ENCODE data around the gene BIRC7. TPM values are rescaled to one million over a fixed set of nuclear protein-coding genes. Genes with fewer than 3 reads are reported as not detected.
"Not testable (repeated sequence)": the region's sequence is repeated elsewhere in the genome, so short reads cannot be mapped to it uniquely, and the experiment has no call there.

The BIRC7 gene
- total RNA-seq, 1 donor from 2014 or later = not detected

DNA sequence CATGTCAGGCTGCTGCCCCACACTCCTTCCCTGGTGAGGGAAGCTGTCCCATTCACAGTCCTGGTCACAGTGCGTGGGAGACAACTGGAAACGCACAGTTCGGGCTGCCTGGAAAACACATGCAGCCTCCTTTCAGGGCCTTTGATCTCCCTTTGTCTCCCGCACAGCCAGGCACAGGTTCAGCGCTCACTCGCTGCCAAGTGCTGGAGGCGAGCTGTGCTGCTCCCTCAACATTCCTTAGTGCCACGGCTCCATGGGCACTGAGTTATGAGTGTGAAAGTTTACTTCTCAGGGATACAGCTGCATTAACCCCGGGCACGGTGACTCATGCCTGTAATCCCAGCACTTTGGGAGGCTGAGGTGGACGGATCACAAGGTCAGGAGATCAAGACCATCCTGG lies 28.8 kb upstream of the BIRC7 start:
- intact Hi-C loops (cut with micrococcal nuclease) = no loop called here

DNA sequence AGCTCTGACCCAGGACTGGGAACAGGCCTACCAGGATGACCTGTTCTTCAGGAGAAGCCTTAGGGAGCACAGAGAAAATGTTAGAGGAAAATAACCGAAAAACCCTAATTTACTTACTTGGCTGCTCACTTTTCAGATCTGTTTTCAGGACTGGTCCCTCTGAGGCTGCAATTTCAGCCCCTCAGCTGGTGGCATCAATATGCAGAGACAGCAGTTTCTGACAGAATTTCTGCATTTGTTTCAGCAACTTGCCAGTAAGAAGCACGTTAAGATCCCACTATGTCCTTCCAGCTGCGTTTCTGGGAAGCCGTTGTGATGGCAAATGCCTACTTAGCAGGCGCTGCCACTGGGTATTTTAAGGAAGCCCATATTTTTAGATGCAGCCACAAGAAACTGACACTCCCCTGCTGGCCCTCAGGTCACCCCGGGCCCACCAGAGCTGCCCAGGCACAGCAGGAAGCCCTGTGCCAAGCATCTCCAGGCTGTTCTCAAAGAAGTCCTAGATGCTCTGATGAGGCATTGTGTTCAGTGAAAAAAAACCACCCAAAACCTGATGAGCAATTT lies 27.3 kb upstream of the BIRC7 start:
- intact Hi-C loops (cut with micrococcal nuclease) = no loop called here

DNA sequence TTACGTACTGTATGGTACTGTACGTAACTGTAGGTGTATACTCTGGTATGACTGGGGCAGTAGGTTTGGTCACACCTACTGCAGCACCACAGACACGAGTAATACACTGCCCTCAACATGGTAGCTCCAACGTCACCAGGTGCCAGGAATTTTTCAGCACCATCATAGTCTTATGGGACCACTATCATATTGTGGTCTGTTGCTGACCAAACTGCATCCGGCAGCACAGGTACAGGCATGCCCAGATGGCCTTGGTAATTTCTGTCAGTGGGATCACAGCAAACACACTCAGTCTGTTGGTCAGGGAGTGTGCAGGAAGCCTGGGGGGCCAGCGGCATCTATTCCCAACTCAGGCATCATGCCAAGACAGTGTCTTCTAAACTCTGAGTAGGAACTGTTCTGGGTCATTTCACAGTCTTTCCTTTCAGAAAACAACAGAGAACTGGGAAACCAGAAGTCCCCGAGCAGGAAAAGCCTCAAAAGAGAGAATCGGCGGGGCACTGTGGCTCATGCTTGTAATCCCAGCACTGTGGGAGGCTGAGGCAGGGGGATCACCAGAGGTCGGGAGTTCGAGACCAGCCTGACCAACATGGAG lies 25.6 kb upstream of the BIRC7 start:
- intact Hi-C loops (cut with micrococcal nuclease) = no loop called here

DNA sequence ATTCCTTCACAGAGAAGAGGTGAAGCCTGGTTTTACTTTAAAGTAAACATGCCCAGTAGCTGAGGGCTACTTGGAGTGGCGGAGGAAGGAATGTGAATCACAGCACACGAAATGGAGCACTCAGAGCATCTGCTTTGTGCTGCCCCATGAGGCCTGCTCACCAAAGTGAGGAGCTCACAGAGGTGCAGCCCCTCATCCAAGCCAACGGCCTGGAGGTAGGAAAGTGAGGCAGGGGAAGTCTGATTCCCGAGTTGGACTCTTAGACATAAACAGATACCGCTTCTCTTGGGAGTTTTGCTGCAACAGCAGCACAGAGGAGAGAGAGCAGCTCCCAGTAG lies 23.3 kb upstream of the BIRC7 start:
- intact Hi-C loops (cut with micrococcal nuclease) = no loop called here

DNA sequence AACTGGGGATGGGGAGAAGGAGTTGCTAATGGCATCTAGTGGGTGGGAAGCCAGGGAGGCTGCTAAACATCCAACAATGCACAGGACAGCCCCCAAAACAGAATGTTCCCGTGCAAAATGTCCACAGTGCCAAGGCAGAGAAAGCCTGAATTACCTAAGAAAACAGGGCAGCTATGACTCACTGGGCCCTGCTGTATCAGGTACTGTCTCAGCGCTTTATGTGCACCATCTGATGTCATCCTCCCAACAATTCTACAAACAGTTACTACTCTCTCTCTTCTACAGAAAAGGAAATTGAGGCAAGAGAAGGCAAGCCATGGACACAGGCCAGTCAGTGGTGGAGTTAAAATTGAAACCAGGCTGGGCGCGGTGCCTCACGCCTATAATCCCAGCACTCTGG lies 22.9 kb upstream of the BIRC7 start:
- intact Hi-C loops (cut with micrococcal nuclease) = no loop called here

DNA sequence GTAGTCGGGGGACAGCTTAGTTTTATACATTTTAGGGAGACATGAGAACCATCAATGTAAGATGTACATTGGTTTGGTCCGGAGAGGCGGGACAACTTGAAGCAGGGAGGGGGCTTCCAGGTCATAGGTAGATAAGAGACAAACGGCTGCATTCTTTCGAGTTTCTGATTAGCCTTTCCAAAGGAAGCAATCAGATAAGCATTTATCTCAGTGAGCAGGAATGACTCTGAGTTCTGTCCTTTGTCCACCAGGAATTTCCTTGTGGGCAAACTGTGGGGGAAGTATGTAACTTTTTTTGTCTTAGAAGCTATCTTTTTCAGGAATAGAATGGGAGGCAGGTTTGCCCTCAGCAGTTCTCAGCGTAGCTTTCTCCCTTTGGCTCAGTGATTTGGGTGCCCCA lies 21.2 kb upstream of the BIRC7 start:
- intact Hi-C loops (cut with micrococcal nuclease) = no loop called here

DNA sequence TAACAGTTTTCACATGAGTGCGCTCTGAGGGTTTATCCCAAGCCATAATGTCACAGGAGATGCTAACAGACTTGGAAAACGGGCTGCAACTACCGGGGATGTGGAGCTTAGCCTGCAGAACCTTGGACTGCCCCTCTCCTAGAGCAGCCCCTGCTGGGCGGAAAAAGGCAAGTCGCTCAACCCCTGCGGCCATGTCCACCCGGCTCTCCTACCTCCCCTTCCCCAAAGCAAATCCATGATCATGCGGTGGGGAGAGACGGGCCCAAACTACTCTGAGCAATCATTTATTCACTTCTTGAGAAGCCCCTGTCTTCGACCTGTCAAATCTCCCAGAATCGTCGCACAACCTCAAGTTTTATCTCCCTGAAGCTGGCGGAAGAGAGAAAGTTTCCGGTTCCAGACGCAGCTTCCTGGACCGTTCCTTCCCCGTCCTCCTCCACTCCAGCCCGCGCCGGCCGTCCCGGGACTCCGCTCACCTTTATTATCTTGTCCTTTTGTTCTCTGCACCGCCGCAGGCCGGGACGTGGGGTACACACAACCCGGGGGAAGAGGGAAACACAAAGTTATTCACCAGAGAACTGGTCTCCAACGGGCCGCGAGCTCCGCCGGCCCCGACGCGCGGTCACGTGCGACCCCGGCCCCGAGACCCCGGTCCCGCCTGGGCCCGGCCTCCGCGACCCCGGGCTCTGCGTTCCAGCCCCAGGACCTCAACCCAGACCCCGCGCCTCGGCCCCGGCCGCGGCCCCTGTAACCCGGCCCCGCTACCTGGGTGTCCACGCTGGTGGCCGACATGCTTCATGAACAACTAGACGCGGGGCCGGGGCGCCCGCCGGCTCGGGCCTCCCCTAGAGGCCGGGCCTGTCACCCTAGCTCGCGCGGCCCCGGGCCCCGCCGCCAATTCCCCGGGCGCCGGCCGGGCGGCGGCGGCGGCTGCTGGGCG lies 20.3 kb upstream of the BIRC7 start:
- intact Hi-C loops (cut with micrococcal nuclease) = loop anchor here (1.0 to 5.0 kb wide), 2 partner anchors 57 to 808 kb away; partner anchors contain the start of genes ARFGAP1 and CABLES2

DNA sequence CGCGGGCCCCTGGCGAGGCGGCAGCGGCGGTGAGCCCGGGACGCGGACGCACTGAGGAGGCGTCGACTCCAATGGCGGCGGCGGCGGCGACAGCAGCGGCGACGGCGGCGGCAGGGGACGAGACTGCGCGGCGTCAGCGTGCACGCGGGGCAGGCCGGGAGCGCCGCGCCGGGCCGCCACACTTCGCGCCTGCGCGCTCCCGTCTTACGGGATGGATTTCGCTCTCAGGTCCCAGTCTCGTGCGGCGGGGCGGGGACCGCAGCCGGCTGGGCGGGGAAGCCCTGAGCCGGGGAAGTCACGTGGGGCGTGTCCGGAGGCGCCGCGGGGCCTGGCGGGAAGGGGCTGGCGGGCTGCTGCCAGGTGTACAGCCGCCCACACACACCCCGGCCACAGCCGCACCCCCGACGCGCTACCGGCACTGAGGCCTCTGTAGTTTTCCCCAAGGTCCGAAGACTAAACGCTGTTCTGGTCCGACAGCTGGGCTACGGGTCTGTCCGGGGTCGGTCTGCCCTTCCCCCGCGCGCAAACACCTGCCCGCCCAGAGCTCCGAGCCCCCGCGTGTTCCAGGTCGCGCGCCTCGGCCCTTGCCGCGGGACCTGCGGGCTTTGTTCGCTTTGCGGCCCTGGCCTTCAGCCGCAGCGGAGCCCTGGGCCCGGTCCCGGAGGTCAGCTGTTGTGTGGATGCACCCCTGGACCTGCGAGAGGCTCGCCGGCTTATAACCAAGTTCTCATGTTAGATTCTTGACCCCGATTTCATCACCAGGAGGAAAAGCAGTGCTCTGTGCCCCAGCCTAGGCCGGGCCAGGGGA lies 19.5 kb upstream of the BIRC7 start, which contains the start of gene YTHDF1:
YTHDF1 (minus strand) TSS at position 91 of the 808 bp plus-strand sequence. CDS start 239 bp downstream, outside the sequence.
- intact Hi-C loops (cut with micrococcal nuclease) = loop anchor here (1.0 to 5.0 kb wide), 2 partner anchors 56 to 809 kb away; partner anchors contain the start of genes ARFGAP1 and CABLES2

DNA sequence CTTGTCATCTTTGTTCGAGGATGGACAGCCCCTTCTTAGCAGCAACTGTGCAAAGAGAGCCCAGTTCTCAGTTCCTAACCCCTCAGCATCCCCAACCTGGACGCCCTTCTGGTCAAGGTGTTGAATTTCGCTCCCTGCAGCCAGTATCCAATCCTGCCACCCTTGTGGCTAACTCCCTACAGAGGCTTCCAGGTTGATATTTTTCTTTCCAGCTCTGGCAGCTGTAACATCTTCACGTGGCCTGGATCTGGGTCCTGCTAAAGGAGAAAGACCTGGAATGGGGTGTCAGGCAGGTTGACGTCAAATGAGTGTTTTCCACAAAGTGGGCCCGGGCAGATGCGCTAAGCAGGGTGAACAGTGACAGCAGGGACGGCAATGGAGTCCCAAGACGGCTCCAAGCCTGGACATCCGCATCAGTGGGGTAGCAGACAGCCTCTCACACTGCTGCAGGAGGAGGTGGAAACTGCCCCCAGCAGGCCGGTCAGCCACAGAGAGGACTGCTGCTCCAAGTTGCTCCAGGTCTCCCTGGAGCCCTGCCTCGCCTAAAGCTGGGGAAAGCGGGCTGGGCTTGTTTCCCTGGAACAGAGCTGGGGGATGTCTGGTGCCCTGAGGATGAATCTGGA lies 18.7 kb upstream of the BIRC7 start:
- intact Hi-C loops (cut with micrococcal nuclease) = loop anchor here (1.0 to 5.0 kb wide), 2 partner anchors 55 to 810 kb away; partner anchors contain the start of genes ARFGAP1 and CABLES2

DNA sequence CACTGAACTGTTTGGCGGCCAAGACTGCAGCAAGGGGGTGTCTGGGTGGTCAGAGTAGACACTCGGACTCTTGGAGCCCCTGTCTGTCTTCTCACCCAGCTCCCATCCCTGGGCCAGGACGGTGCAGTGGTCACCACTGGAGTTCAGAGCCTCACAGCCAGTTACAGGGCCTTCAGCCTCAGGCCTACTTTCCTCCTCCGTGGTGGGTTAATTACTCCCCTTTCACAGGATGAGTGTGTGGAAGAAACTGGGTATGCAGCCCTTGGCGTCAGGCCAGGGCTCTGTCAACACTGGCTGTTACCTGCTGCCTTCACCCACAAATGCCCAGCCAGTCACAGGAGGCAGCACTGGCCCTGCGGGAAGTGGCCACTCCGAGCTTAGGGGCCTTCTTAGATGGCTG lies 18.0 kb upstream of the BIRC7 start:
- intact Hi-C loops (cut with micrococcal nuclease) = loop anchor here (5.0 kb wide), 1 partner anchor 810 kb away; the partner anchor contains the start of gene CABLES2

DNA sequence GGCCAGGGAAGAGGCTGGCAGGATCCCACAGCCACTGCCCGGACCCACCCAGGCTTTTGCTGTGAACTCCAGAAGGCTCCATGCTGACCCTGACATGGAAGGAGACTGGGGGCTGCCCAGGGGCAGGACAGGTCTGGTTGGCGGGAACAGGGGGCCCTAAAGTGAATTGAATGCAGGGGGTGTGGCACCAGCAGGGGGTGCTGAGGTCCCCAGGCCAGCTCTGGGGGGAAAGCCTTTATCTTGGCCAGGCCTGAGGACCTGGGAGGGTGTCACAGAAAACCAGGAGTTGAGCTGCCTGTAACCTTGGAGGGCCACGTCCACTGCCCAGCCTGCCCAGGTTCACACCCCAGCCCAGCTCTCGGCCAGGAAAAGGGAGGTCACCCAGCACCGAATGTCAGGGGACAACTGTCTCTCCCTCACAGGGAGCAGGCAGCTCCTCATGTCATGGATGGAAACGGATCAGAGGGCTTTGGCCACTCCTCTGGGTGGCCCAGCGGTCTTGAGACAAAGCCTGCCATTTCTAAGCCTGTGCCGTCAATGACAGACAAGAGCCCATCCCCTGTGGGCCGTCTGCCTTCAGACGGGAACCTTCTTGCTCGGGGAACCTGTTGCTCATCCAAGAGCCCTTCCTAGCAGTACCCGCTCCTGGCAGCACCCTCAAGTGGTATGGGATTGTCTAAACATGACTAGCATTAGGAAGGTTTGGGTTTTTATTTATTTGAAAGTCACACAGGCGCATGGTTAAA lies 16.8 kb upstream of the BIRC7 start:
- intact Hi-C loops (cut with micrococcal nuclease) = loop anchor here (5.0 kb wide), 1 partner anchor 812 kb away; the partner anchor contains the start of gene CABLES2

DNA sequence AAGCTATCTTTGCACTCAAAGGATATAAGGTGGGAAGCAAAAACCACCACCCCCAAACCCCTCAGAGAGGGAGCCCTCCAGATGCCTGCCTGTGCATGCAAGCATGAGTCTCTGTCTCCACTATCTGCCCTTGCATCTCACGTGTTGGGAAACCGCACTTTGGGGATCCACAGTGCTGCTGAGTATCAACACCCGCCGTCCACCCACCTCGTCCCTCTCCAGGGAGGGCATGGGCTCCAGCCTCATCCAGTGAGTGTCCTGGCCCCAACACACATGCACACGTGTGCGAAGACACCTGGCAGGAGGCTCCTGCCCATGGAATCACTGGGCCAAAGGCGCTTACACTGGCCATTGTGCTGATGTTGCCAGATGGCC lies 16.3 kb upstream of the BIRC7 start:
- intact Hi-C loops (cut with micrococcal nuclease) = loop anchor here (5.0 kb wide), 1 partner anchor 812 kb away; the partner anchor contains the start of gene CABLES2

DNA sequence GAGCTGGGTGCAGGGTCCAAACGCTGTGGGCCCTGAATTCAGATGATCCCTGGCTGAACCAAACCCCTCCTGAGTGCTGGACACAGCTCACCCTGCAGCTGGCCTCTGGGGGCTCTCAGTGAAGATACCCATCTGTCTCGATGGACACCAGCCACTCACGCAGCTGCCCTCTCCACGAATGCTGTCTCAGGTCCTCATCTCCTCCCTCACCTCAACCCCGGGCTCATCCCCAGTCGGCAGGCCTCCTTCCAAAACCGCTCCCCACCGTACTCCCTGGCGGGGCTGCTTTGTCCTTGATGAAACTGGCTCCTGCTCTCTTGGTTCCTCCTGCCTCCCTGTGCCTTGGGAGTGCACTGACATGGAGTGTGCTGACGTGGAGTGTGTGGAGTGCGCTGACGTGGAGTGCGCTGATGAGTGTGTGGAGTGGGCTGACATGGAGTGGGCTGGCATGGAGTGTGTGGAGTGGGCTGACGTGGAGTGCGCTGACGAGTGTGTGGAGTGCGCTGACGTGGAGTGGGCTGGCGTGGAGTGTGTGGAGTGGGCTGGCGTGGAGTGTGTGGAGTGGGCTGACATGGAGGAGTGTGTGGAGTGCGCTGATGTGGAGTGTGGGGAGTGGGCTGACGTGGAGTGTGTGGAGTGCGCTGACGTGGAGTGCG lies 15.7 kb upstream of the BIRC7 start:
- intact Hi-C loops (cut with micrococcal nuclease) = loop anchor here (5.0 kb wide), 1 partner anchor 813 kb away; the partner anchor contains the start of gene CABLES2

DNA sequence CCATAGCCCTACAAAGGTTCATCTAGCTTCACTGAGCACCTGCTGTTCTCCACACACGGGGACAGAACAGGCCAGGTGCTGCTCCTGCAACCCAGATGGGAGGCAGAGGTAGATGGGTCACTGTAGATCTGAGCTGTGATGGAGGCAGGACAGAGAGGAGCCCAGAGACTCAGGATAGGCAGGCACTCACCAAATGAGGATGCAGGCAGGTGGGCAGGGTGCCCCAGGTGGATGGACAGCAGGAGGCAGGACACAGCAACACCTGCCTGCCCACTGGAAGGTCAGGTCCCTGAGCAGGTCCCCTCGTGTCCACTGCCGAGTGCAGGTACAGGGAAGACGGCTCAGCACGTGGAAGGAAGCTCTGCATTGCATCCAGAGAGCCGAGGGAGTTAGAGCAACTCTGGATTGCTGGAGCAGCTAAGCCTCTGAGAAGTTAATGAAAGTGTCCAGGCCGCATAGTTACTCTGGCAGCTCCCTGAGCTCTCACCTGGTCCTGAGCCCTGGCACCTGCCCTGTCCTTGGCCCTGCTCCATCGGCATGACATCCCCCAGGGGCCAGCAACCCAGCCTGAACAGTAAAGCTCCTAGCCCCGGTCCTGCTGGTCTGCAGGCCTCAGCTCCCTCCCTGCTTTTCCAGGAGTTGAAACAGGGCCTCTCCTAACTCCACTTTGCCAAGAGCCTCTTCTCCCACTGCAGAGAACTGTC lies 14.9 kb upstream of the BIRC7 start:
- intact Hi-C loops (cut with micrococcal nuclease) = no loop called here

DNA sequence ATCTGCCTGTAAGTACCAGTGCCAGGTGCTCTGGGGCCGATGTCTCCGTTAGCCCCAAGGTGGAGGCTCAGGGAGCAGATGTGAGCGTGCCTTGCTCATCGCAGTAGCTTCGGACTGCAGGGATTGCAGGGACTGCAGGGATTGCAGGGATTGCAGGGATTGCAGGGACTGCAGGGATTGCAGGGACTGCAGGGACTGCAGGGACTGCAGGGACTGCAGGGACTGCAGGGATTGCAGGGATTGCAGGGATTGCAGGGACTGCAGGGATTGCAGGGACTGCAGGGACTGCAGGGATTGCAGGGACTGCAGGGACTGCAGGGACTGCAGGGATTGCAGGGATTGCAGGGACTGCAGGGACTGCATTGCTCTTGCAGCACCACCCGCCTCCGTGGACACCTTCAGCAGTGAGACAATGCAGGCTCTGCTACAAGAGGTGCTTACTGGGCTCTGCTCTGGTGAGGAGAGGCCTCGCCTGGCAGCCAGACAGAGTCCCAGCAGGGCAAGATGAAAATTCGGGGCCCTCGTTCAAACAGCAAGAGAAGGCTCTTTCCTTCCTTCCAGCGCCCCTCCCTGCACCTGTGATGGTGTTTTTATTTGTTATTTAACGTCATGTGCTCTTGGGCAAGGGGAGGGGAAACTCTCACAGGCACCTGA lies 14.2 kb upstream of the BIRC7 start:
- intact Hi-C loops (cut with micrococcal nuclease) = not testable (repeated sequence)

DNA sequence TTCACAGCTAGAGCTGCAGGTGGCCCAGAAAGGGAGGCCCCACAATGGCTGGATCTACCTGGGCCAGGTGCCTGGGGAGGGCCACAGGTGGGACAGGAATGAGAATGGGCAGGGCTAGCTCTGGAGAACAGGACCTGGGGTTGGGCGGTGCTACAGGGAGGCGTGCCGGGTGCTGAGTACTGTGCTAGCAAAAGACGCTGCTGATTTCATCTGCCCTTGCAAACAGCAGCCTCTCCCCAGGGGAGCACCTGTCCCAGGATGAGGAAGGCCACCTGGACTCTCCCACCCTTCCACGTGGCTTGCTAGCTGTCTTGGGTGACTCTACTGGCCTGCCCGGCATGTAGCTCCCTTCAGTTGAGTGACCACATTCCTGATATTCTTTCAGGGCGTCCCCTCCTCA lies 13.2 kb upstream of the BIRC7 start:
- intact Hi-C loops (cut with micrococcal nuclease) = no loop called here

DNA sequence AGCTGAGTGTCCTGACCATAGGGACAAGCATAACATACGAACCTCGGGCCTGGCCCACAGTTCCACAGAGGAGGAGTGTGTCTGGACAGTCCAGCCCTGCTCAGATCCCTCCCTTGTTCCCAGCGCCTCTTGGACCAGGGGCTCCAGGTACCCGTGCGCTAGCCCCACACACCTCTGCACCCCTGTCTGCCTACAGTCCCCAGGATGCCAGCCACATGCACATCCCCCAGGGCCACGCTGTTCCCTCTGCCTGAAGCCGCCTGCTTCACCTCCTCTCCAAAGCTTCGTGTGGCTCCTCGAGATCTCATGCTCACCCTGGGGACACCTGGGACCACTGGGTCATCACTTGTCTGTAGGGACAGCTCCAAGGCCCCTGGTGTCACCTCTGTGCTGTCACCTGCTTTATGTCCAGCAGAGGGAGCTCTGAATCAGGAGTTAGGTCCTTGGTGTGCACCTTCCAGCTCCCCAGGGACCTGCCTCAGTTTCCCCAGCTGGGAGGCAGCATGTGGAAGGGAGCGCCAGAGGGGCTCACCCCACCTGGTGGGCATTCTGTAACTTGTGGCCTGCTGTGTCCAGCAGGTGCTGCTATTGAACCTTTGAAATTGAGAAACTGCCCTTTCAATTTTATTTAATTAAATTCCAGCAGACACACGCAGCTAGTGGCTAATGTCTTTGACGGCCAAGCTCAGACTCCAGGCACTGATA lies 12.4 kb upstream of the BIRC7 start:
- intact Hi-C loops (cut with micrococcal nuclease) = loop anchor here (1.0 kb wide), 1 partner anchor 68 kb away; no protein-coding TSS in a partner anchor

All from T-helper 2 cell treated with Interferon-gamma antibody and Interleukin-4, amounts not matched to agents 100 ng/mL and 5 ng/mL, for 36 hours (primary cell).